Tibial nerve (tissue), 4 donors: Measurements from ENCODE around the gene DDX10.

Experiments
- CTCF ChIP-seq, 5 experiments: fragments of 200-600 bp in 3 of 5; fragments of 450-650 bp in 2 of 5; sonication (generic) in 3 of 5; IDR thresholded peaks; one replicate each; pipeline ENCODE4 v1.5.1; 2016 to 2019; ENCODE audit warnings: antibody characterized with exemption in 5 of 5, mild to moderate bottlenecking in 3 of 5, moderate library complexity in 2 of 5
- EP300 ChIP-seq, 2 donors: sonication (generic); formaldehyde crosslinking; IDR thresholded peaks; one replicate each; pipeline ENCODE4 v1.6.1; 2017; ENCODE audit warnings: antibody characterized with exemption in 2 of 2, mild to moderate bottlenecking in 1 of 2
- POLR2A ChIP-seq, 2 donors: fragments of 450-650 bp; IDR thresholded peaks; one replicate each; pipeline ENCODE4 v1.6.1; 2017; ENCODE audit warnings: antibody characterized with exemption in 2 of 2, mild to moderate bottlenecking in 2 of 2, moderate library complexity in 2 of 2

- TF ChIP-seq CTCF (IDR thresholded peaks at IDR 0.05) (no peak), POLR2A (IDR thresholded peaks at IDR 0.05) (no peak), EP300 (IDR thresholded peaks at IDR 0.05) (no peak)
Measured at GRCh38 chr11:108870373-108871020, 205.6 kb downstream of the DDX10 start.
